ENCODE measurements around the gene CCDC70.

- TF ChIP-seq CTCF (IDR thresholded peaks at IDR 0.05; ENCODE audit: low read depth, low read length, missing input control) (no peak), JUND (IDR thresholded peaks at IDR 0.05) (no peak), ATF3 (IDR thresholded peaks at IDR 0.05) (no peak), FOXA1 (IDR thresholded peaks at IDR 0.05) (no peak)
Observed at GRCh38 chr13:51823359-51823758, 38.4 kb upstream of the CCDC70 start.

Measured in liver (tissue), 3 donors.